NCI-H1417 treated with DMSO at 0.1 percent for 48 hours (cell line): Measurements from ENCODE around the gene CCR3.

ENCODE experiments used
- DNase-seq: peaks from one replicate; lab custom pipeline; 2025; lab: John Stamatoyannopoulos, UW

Gene CCR3

DNA sequence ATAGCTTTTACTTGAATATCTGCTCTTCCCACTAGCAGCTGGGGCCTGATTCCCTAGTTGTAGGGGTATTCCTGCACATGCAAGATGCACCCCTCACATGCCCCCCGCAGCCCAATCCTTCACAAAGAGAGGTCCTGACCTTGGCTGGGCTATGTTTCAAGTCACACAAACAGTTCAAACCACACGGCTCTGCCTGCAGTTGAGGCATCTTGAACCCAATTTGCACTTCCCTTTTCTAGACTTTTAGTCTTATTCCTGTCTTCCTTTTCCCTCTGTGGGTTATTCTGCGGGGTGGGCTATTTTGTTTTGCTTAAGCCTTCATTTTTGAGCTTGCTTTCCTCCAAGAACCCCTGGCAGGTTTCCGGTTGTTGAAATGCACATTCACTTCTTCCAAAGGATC, 20.9 kb upstream of the CCR3 start:
- no peak for DNase-seq

DNA sequence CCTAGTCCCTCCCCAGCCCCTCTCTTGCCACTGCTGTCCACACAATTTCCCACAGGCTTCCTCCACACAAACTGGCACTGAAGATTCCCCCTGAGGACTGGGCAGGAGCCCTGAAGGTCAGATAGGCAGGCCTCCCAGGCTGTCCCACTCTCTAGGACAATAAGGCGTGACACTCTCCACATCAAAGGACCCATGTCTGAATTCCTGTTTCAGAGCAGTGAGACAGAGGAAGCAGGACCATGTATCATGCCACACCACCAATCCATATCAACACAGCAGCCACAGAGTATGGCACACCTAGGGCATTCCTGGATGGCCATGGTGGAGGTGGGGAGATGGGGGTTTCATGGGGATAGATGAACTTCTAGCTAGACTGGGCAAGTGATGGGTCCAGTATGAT, 20.3 kb upstream of the CCR3 start:
- no peak for DNase-seq

DNA sequence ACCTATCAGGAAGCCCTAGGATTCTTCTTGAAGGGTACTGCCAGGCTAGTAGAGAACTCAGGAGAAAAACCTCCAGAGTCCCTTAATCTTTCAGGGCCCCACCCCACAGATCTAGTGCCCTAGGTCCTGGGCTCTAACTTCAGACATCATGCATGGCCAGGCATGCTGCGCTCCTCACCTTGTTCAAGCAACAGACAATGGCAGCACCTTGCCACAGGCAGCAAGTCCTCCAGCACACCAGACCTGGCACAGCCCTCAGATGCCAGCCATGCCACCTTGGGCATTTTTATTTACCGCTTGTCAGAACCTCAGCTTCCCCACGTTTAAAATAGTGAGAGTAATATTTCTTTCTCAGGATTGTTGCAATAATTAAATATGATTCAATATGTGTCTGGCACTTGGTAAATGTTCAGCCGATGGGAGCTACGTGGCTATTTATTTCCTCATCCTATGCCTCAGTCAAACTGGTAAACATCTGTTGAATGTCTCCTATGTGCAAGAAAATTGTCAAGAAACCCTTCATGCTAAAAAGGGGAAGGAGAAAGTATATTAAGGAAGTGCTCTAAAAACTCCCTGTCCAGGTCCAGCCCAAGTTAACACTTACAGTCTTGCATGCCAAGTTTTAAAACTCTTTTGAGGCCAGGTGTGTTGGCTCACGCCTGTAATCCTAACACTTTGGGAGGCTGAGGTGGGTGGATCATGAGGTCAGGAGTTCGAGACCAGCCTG, 19.7 kb upstream of the CCR3 start:
- no peak for DNase-seq

DNA sequence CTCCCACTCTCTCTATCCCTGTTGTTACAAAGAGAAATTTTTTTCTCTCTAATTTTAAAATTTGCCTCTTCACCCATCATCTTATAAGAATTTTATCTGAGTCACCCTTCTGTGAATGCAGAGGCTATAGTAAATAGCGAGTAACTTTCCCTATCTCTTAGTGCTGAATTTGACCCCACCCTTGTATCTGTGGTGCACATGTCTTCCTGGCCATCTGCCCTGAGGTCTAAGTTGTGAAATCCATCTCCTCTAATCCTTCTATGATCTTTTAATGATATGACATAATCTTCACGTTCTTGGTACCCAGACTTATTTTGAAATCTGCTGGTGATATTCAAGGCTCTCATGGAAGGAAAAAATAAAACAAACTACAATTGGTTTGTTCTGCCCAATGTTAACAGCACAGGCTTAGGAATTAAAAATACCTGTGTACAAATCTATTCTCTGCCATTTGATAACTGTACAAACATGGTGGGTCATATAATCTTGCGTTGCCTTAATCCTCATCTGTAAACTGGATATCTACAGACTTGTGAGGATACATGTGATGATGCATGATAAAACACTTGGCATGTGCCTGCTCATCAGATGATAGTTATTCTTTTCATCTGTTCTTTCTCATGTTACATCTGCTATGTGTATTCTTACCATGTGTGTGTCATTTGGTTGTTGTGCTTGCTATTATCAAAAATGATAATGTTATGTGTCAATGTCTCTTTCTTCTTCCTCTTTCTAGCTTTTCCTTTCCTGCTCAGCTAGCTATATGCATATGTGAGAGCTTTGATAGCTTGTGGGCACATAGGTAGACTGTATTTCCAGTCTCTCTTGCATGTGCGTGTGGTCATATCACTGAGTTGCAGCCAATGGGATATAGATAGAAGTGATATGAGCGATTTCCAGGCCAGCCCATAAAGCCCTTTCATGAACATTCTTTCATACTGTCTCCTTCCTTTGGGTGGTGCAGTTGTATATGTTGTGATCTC, 13.7 kb upstream of the CCR3 start:
- no peak for DNase-seq

DNA sequence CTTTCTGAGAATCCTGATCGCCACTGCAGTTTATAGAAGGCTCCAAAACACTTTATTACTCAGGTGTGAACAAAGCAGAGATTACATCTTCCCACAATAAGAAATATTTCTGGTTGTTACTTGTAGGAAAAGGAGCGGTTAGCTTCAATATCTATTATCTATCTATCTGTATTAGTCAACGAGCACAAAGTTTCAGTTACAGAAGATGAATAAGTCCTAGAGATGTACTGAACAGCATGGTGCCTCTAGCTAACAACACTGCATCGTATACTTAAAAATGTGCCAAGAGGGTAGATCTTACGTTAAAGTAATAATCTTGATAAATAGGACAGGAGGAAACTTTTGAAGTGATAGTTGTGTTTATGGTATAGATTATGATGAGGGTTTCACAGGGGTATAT, 10.9 kb upstream of the CCR3 start:
- DNase-seq = no peak

DNA sequence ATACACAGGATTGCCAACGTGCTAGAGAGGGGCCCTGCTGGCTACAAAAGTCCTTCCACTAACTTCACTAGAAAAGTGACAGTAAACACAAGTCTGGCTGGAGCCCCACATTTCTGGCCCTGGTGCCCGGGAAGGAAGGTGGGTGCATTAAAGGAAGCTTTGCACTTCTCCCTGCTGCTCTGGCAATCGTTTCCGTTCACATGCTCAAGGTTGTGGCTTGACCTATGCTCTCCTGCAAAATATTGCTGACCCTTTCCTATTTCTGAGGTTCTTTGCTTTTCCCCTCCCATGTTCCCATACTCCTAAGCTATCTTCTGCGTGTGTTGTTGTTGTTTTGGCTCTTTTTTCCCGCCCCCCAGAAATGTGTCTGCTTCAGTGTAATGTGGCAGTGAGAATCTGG, 9.1 kb upstream of the CCR3 start:
- DNase-seq = no peak

DNA sequence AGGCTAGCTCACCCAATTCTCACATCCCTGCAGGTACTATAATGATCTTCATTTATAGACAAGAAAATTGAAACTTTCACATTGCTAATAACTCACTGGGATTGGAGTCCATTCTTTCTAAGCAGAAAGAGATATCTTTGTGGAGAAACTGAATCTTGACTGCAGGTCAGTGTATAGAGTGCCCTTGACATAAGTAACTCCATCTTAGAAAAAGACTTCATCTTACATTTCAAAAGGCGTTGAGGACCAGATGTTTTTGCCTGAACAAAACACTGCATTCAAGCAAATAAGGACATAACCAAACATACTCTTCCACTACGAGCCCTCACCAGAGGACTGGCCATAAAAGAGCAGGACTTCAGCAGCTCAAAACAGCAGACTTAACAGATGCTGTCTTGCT, 6.8 kb upstream of the CCR3 start:
- no peak for DNase-seq

DNA sequence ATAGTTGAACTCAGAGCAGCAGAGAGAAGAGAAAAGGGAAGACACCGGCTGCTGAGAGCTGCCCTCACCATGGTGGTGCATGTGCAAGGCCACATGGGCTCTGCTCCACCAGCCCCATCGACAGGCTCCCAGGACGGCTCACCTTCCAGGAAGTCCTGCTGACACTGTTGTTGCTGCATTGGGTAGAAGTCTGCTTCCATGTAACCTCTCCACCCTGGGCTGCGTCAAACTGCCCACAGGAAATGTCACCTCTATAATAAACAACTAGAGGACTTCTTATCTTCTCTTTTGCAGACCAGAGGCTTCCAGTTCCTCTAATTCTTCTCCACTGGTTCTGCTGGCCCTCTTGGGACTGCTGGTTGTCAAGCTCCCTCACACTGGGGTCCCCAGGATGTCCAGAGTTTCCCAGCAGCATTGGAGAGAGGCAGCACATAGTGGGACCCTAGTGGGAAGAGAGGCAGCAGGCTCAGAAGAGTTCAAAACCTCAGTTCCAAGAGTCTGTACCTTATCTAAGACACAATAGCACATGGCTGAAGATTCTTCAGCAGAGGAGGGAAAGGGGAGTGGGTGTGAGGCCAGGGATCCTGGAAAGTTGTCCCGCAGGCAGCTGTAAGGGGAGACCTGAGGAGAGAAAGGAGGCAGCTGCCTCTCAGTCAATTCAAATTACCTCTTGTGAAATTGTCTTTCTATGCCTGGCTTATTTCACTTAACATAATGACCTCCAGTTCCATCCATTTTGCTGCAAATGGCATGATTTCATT, 5.8 kb upstream of the CCR3 start:
- no peak for DNase-seq

DNA sequence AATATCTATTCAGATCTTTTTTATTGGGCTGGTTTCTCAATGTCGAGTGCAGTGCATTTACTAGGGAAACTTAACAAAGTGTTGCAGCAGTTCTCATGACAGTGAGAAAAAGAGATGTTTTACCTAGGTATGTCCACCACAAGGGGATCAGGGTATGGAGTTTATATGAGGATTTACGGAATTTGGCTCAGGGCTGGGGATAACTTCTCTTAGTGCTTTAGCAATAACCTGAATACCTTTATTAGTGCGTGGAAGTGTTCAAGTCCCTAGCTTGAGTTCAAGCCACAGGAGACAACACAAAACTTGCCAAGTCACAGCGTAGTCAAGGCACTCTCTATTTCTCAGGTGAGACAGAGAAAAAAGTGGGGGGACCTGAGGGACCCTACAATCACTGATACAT, 3.9 kb upstream of the CCR3 start:
- no peak for DNase-seq

DNA sequence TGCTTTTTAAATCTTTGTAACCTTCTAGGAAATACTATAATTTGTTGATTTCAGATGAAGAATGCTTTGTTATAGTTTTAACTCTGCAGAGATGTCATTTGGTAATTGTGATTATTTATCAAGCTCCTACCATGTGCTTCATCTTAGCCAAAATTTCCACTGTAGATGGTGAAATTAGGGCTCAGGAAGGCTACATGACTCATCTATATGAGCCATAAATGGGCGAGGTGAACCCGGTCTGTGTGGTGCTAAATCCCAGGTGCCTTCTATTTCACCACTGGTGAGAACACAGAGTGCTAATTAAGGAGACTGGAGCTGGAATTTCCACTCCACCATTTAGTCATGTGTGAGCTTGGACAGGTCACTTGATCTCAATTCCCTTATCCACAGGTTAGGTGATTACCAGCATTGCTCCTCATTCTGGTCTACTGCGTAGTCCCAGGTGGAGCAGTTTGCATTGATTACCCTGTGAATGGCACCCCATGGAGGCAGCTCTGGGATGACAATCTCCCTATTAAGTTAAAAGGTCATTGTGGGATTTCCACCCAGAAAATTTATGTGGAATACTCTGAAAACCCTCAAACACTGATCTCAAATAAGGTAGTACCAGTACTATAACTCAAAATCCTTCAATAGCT, 2.8 kb upstream of the CCR3 start:
- no peak for DNase-seq

DNA sequence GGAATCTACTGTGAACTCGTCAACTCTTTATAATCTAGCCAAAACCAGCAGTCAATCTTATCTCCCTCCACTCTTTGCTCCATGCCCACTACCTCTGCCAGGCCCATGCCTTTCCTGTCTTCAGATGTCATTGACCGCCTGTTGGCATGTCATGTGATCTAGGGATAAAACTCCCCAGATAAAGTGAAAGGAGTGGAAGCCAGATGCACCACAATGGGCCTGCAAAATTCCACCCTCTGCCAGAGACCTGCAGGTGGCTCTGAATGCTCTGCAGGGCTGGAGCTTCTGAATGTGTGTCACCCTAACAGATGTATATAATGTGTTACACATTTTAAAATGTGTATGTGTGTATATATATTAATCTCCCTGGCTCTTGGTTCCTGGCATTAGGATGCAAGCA, 2.3 kb upstream of the CCR3 start:
- DNase-seq = no peak

DNA sequence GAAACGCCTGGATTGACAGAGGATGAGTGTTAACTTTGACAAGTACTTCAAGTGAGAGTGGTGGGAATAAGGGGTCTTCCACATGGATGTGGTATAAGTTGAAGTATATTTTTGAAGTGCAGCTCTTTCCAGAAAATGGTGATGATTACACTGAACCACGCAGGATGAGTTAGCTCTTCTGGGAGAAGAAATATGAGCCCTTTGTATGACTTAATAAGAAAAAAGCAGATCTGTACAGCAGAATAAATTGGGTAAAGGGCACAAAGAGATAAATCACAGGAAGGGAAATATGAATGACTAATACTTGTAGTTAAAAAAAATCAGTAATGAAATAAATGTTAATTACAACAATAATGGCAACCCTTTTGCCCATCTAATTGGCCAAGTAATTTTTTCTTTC, 1.3 kb downstream of the CCR3 start:
- no peak for DNase-seq

DNA sequence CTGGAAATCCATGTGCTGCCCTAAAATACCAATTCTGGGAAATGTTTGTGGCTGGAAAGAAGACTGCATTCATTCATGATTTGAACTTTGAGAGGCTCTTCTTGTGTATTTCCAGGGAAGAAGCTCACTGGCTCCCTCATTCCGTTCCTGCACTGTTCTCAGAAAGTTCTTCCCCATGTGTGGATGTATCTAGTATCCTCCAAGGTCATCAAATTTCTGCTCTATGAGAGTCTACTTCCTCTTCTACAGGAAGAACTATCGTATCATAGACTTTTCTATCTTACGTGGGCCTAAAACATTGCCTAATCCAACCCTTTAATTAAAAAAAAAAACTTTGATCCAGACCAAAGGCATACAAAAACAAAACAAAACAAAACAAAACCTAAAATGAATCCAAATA, 2.9 kb downstream of the CCR3 start:
- DNase-seq = no peak

DNA sequence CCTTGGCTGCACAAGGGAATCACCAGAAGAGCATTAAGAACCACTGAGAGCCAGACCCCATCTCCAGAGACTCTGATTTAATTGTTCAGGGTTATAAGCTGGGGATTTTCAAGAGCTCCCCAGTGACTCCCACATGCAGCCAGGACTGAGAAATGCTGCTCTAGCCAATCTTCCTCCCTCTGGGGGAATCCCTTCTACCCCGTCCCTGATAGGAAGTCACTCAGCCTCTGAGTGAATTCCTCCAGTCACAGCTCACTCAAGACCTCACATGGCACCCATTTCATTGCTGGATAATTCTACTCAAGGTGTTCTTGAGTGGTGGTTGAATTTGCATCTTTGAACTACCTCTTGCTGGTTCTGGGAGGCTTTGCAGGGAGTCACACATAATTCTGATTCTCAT, 10.7 kb downstream of the CCR3 start:
- no peak for DNase-seq

DNA sequence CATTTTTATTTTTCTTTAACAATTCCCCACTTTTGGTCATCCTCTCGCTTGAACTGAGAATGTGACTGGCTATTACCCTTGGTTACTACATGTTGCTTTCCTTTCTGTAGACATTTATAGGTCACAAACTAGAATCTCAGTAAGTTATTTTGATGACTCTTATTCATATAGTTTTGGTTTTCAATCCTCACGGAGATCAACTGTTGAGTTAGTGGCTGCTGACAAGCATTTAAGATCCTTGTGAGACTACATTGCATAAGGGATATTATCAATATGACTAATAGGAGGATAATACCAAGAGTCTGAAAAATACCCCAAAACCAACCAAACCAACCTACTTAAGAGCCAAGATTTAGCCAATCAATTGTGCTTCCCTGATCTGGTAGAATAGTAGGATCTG, 16.3 kb downstream of the CCR3 start:
- no peak for DNase-seq

DNA sequence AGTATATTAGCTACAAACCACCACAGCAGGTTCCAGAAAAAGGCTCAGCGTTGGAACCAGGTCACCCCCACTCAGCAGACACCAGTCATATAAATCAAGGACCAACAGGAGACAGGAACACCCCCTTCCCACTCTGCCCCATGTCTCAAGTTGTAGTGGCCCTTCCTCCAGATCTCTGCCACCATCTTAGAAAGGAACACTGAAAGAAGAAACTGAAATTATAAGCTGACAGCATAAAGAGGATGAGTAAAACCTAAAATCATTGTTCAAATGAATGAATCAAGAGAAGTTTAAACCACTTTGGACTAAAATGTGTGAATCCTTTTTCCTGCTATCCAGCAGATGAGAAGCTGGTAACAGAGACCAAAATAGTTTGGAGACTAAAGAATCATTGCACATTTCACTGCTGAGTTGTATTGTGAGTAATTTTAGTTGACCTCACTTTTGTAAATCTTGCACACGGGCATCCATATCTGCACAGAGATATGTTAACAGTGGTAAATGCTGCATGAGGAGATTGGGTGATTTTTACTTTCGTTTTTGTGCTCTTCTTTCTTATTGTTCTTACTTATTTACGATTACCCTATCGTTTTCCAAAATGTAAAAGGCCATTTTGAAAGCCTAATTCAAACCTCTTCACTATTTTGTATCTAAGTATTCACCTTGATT, 19.8 kb downstream of the CCR3 start:
- no peak for DNase-seq

DNA sequence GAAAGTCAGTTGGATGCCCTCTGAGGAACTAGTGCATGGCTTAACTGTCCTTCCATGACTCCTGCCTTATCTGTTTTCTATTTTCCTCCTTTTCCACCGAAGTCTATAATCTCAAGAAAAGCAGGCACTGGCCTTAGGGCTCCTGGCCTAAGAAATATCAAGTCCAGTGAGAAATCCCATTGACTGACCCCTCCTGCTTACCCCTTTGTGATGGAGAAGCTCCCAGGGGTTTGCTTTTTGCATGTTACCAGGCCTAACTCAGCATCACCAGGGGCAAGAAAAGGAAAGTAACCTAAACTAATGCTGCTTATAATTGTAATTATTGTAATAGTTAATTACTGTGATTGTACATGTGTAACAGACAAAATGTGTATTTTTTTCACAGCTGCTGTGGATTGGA, 21.7 kb downstream of the CCR3 start:
- no peak for DNase-seq

DNA sequence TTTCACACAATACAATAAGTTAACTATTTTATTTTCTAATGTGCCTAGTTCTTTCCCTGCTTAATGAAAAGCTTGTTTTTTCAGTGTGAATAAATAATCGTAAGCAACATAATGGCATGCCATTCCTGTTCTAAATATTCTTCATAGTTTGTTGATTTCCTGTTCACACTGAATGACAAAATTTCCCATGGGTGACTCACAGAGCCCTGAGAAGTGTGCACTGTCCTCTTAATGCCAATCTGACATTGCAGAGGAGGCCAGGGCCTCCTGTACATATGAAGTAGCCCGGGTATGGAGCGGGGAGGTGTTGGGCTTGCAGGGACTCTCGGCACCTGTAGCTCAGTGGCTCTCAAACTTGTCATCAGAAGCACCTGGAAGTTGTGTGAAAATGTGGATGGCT, 24.3 kb downstream of the CCR3 start:
- no peak for DNase-seq

DNA sequence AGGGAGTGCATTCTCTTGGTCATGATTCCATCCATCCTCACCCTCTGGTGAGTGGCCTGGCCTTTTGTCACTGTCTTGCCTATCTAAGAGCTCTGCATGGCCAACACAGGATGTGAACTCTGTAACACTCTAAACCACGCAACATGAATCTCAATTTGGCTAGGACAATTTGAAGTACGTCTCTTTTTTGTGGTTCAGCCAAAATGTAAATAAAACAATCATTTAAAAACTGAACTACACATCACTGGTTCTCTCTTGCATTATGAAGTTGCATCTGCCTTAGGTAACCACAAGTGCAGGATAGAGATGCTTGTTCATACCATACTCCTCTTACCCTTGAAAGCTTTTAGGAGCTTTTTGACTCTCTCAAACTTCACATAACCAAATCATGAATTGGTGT, 27.3 kb downstream of the CCR3 start:
- DNase-seq = no peak

DNA sequence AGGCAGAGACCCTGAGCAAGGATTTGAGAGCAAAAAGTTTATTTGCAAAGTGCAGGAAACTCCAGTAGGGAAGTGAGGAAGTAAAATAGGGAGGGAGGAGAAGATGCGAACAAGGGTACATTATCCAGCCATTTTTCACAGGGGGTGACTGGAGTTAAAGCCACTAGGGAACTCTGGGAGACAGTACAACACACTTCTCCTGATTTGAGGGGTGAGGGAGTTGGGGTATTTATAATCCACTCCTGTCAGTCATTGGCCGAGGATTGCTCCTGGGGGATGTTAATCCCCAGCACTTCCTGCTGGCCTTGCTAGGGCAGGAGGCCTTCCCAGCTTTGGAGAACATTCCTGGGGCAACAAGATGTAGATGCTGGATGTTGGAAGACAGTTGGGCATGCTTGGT, 28.2 kb downstream of the CCR3 start:
- no peak for DNase-seq

DNA sequence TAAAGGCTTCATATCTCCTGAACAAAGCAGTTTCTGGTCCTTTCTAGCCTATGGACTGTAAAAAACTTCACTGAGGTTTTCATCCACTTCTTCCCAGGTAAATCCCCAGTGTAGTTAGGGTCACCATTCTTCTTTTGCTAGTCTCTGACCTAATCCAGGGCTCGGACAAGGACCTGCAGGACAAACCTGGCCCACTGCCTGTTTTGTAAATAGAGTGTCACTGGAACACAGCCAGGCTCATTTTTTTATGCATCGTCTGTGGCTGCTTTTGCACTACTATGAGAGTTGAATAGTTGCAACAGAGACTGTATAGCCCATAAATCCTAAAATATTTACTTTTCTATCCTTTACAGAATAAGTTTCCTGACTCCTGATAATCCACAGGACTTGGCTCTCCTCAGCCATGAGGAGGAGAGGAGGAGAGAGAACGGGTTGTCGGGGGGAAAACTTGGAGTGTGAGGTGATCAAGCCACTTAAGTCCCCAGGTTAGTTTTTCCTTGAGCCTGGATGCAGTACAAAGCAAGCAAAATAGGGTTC, 29.0 kb downstream of the CCR3 start:
- DNase-seq = no peak
